GM23248 (cell line): Measurements from ENCODE around the gene RBM28. TPM values are rescaled to one million over a fixed set of nuclear protein-coding genes. Genes with fewer than 3 reads are reported as not detected.

ENCODE experiments used
- DNase-seq: peaks from one replicate; pipeline ENCODE4 v3.0.0-alpha.2; 2015
- H2AFZ ChIP-seq: fragments of 200-600 bp; sonication (generic); 2 replicates; pipeline ENCODE4 v1.6.1; 2016; ENCODE audit warnings: antibody characterized with exemption
- H3F3A ChIP-seq: fragments of 200-600 bp; sonication (generic); 2 replicates; pipeline ENCODE4 v1.6.1; 2016; ENCODE audit warnings: mild to moderate bottlenecking, antibody characterized with exemption, mixed run types; ENCODE audit not compliant: insufficient read depth
- H3K27ac ChIP-seq: fragments of 200-600 bp; sonication (generic); 2 replicates; pipeline ENCODE4 v1.5.1; 2016; ENCODE audit warnings: mild to moderate bottlenecking
- H3K27me3 ChIP-seq: fragments of 200-600 bp; sonication (generic); replicated peaks from 2 replicates; pipeline ENCODE4 v1.6.1; 2016; ENCODE audit warnings: mild to moderate bottlenecking; ENCODE audit not compliant: insufficient read depth
- H3K36me3 ChIP-seq: fragments of 200-600 bp; sonication (generic); 2 replicates; pipeline ENCODE4 v1.6.1; 2016; ENCODE audit warnings: low read depth, mild to moderate bottlenecking
- H3K4me1 ChIP-seq: fragments of 200-600 bp; sonication (generic); 2 replicates; pipeline ENCODE4 v1.6.1; 2016; ENCODE audit warnings: mild to moderate bottlenecking; ENCODE audit not compliant: insufficient read depth
- H3K4me2 ChIP-seq: fragments of 200-600 bp; sonication (generic); one replicate; pipeline ENCODE4 v1.6.1; 2016; ENCODE audit warnings: mild to moderate bottlenecking; ENCODE audit not compliant: unreplicated experiment
- H3K4me3 ChIP-seq: fragments of 200-600 bp; sonication (generic); 2 replicates; pipeline ENCODE4 v1.5.1; 2016; ENCODE audit warnings: mild to moderate bottlenecking
- H3K79me2 ChIP-seq: fragments of 200-600 bp; sonication (generic); 2 replicates; pipeline ENCODE4 v1.6.1; 2016; ENCODE audit warnings: mild to moderate bottlenecking; ENCODE audit not compliant: insufficient read depth
- H3K9ac ChIP-seq: fragments of 200-600 bp; sonication (generic); 2 replicates; pipeline ENCODE4 v1.6.1; 2016; ENCODE audit warnings: mild to moderate bottlenecking
- H3K9me2 ChIP-seq: fragments of 200-600 bp; sonication (generic); 2 replicates; pipeline ENCODE4 v1.6.1; 2016; ENCODE audit warnings: mixed run types, mild to moderate bottlenecking, moderate library complexity; ENCODE audit not compliant: insufficient read depth
- H3K9me3 ChIP-seq: fragments of 200-600 bp; sonication (generic); one replicate; pipeline ENCODE4 v1.6.1; 2017; ENCODE audit warnings: low read depth
- H4K20me1 ChIP-seq: fragments of 200-600 bp; sonication (generic); 2 replicates; pipeline ENCODE4 v1.6.0; 2016; ENCODE audit not compliant: insufficient read depth
- EZH2 ChIP-seq: fragments of 200-600 bp; sonication (generic); IDR thresholded peaks from 2 replicates; pipeline ENCODE4 v1.6.1; 2018; ENCODE audit warnings: antibody characterized with exemption, mild to moderate bottlenecking; ENCODE audit not compliant: insufficient read depth, poor library complexity, severe bottlenecking
- EZH2phosphoT487 ChIP-seq: fragments of 200-600 bp; sonication (generic); IDR thresholded peaks from 2 replicates; pipeline ENCODE4 v1.6.1; 2018; ENCODE audit warnings: antibody characterized with exemption, moderate library complexity, mild to moderate bottlenecking, low read depth; ENCODE audit not compliant: insufficient read depth
- WGBS, 2 experiments: methylation state at CpG; one replicate each; pipeline ENCODE4 v1.1.6; 2015 to 2017; ENCODE audit warnings: low lambda C conversion rate in 2 of 2, low coverage in 1 of 2; ENCODE audit errors: missing lambda C conversion rate in 2 of 2; 5-methylcytosine and 5-hydroxymethylcytosine counted together
- in situ Hi-C: fragments of 300-500 bp; cut with MboI; formaldehyde crosslinking; loops from 2 replicates; pipeline ENCODE4 v1.15.0; 2020
- polyA plus RNA-seq: library from polyadenylated mRNA; unstranded; fragments of >200 nt; fragmentation: Nextera tagmentation; extraction: Ambion mirVana; gene quantifications from 2 replicates; pipeline ENCODE4 v1.2.1, GENCODE V29; 2016
- total RNA-seq: library from RNA; depleted of rRNA; stranded (reverse); fragments of >200 nt; shearing (Covaris generic); gene quantifications from 2 replicates; pipeline ENCODE4 v1.2.3, GENCODE V29; 2014

Gene RBM28
- total and polyA plus RNA-seq, 2 experiments from 2014 or later, result 18.9 to 25.7 TPM

DNA sequence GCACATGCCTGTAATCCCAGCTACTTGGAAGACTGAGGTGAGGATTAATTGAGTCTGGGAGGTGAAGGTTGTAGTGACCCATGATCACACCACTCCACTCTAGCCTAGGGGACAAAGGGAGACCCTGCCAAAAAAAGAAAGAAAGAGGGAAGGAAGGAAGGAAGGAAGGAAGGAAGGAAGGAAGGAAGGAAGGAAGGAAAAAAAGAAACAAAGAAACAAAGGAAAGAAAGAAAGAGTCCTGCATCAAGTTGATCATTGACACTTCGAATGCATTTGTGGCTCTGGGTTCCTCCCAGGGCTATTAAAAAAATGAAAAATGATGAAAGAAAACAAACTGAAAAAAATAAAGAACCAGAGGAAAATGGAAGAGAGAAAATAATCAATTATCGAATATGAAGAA, 21.7 kb upstream of the RBM28 start:
- H3K27me3 ChIP-seq, result peaks cover 50% of the 10 kb centered on the region
- in situ Hi-C loops, result no loop called here
- 55 to 60% methylated on average over 2 of the region's 2 CpGs for WGBS, 2 experiments

DNA sequence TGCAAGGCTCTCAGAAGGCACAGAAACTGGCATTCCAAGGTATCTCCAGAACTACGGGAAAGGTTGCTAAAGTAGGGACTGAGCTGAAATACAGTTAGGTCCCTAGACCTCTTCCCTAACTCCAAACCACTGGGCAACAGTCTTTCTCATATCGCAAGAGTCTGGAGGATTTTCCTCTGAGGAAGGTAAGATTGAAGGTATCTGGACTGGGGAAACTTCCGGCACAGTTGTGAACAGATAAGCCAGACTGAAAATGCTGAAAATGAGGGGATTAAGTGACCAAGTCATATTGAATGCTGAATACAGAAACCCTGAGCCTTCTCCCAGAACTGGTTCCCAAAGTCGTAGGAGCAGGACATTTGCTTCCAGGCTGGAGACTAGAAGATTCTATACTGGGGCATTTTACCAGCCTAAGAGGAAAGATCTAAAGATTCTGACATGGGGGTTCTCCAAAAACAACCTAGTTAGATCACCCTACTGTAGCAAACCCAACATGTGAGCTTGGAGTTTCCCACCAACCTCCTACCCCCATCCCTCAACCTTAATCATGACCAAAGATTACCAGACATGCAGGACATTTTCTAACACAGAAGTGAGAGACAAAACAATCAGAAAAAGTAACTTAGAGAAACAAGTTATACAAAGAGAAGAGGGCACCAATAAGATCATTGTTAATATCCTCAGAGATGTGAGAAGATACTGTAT, 20.6 kb upstream of the RBM28 start:
- H3K4me1 ChIP-seq, result no peaks in the 10 kb centered on the region
- no peaks in the 10 kb centered on the region for H3K9me2 ChIP-seq
- H3K27ac ChIP-seq, result no peak overlapping the region
- in situ Hi-C loops, result no loop called here
- no peak overlapping the region for H2AFZ ChIP-seq
- TF ChIP-seq EZH2 (no peak), EZH2phosphoT487 (no peak)
- no peaks in the 10 kb centered on the region for H4K20me1 ChIP-seq
- H3K9me3 ChIP-seq, result no peaks in the 10 kb centered on the region
- H3K36me3 ChIP-seq, result no peaks in the 10 kb centered on the region
- H3K4me3 ChIP-seq, result no peak overlapping the region
- no peak for DNase-seq
- H3K79me2 ChIP-seq, result no peaks in the 10 kb centered on the region
- H3K9ac ChIP-seq, result no peak overlapping the region
- peaks cover 61% of the 10 kb centered on the region for H3K27me3 ChIP-seq
- H3K4me2 ChIP-seq, result no peak overlapping the region
- 73% methylated on average over 4 of the region's 4 CpGs for WGBS, 2 experiments
- peaks cover 12% of the 10 kb centered on the region; the same call in 1 of the 2 replicates for H3F3A ChIP-seq

More for the DNA sequence above, 21.7 kb upstream of the RBM28 start:
- Histone ChIP-seq H3K9ac (no peak overlapping the region), H3K9me3 (no peaks in the 10 kb centered on the region), H3K79me2 (no peaks in the 10 kb centered on the region), H3K4me3 (no peak overlapping the region), H3K4me2 (no peak overlapping the region), H3K9me2 (no peaks in the 10 kb centered on the region), H3F3A (peaks cover 12% of the 10 kb centered on the region; the same call in 1 of the 2 replicates), H3K36me3 (no peaks in the 10 kb centered on the region), H2AFZ (no peak overlapping the region), H3K27ac (no peak overlapping the region), H3K4me1 (no peaks in the 10 kb centered on the region), H4K20me1 (no peaks in the 10 kb centered on the region)
- TF ChIP-seq EZH2phosphoT487 (no peak), EZH2 (no peak)
- DNase-seq, result no peak

DNA sequence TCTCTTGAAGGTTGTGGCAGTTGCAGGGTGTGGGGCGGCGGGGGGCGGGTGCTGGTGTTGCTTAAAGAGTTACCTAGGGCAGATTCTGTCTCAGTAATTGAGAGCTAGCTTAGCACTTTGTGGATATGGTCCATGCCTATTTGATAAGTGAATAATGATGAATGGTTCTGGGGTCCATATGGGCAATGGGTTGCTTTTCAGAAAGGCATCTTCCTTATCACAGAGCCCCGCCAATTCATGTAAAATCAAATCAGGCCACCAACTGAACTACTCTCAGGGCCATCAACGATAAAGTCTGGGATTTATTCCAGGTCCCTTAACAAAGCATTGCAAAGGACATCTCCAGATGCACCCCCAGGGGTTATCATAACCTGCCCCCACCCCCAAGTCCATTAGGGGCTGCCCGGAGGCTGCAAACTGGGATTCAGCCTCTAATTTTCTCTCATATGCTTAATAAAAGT, 19.6 kb upstream of the RBM28 start:
- in situ Hi-C loops, result no loop called here
- Histone ChIP-seq H3K36me3 (no peaks in the 10 kb centered on the region), H3K27me3 (peaks cover 71% of the 10 kb centered on the region), H3K9ac (no peak overlapping the region), H3K79me2 (no peaks in the 10 kb centered on the region), H3K9me2 (no peaks in the 10 kb centered on the region), H3F3A (peaks cover 12% of the 10 kb centered on the region; the same call in 1 of the 2 replicates), H2AFZ (no peak overlapping the region), H3K4me1 (no peaks in the 10 kb centered on the region), H3K4me3 (no peak overlapping the region), H3K4me2 (no peak overlapping the region), H3K9me3 (no peaks in the 10 kb centered on the region), H3K27ac (no peak overlapping the region), H4K20me1 (no peaks in the 10 kb centered on the region)
- WGBS, 2 experiments, result 78 to 86% methylated on average over 6 of the region's 6 CpGs
- DNase-seq, result no peak
- TF ChIP-seq EZH2phosphoT487, result no peak
- no peak for TF ChIP-seq EZH2

DNA sequence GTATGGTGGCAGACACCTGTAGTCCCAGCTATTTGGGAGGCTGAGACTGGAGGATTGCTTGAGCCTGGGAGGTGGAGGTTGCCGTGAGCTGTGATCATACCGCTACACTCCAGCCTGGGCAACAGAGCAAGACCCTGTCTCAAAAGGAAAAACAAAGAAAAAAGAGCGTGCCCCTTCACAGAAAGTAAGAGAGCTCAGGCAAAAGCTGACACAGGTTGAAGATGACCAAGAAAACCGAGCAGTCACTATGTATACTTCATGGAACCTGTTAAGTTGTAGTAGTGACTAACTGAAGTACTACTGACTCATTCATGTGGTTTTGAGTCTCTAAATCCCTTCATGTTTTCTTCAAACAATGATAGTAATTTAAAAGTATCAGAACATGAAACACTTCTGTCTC, 19.0 kb upstream of the RBM28 start:
- Histone ChIP-seq H3K9me2 (no peaks in the 10 kb centered on the region), H3K9ac (no peak overlapping the region), H3K27me3 (peaks cover 71% of the 10 kb centered on the region), H3K36me3 (no peaks in the 10 kb centered on the region), H2AFZ (no peak overlapping the region), H4K20me1 (no peaks in the 10 kb centered on the region), H3K27ac (no peak overlapping the region), H3K4me2 (no peak overlapping the region), H3K9me3 (no peaks in the 10 kb centered on the region), H3K4me3 (no peak overlapping the region), H3K79me2 (no peaks in the 10 kb centered on the region), H3F3A (peaks cover 12% of the 10 kb centered on the region; the same call in 1 of the 2 replicates), H3K4me1 (no peaks in the 10 kb centered on the region)
- TF ChIP-seq EZH2, result peak; percentile 60
- TF ChIP-seq EZH2phosphoT487, result no peak
- DNase-seq, result peak; percentile 79
- in situ Hi-C loops, result no loop called here
- WGBS, 2 experiments, result 49 to 52% methylated on average over 4 of the region's 4 CpGs
